WTC11 (cell line): ENCODE measurements around the gene KLHL7. TPM values are rescaled to one million over a fixed set of nuclear protein-coding genes. Genes with fewer than 3 reads are reported as not detected.

Source experiments
- ATAC-seq: fragments of 200-7000 bp; cut with Tn5 transposase; 2 replicates; pipeline ENCODE4 v1.10.0; 2021; ENCODE audit warnings: mild to moderate bottlenecking, moderate library complexity
- CTCF ChIA-PET: fragments of 300-600 bp; sonication (Branson Sonifier 250); formaldehyde crosslinking; loops from one replicate; lab custom pipeline; 2021; ENCODE audit warnings: antibody characterized with exemption; lab: Charles Lee
- POLR2A ChIA-PET: fragments of 350-600 bp; sonication (Branson Sonifier 250); formaldehyde crosslinking; loops from one replicate; lab custom pipeline; 2021; ENCODE audit warnings: antibody characterized with exemption; lab: Charles Lee
- DNase-seq: peaks from one replicate; pipeline ENCODE4 v3.0.0; 2021; ENCODE audit warnings: low spot score
- H3K27ac Mint-ChIP-seq: 2 replicates; pipeline ENCODE4 v1.8.0; 2021; ENCODE audit warnings: mixed read lengths
- H3K27me3 Mint-ChIP-seq: 2 replicates; pipeline ENCODE4 v1.8.0; 2021; ENCODE audit warnings: low read depth, mild to moderate bottlenecking, moderate library complexity, mixed read lengths
- H3K36me3 Mint-ChIP-seq: 2 replicates; pipeline ENCODE4 v1.8.0; 2021; ENCODE audit warnings: mixed read lengths
- H3K4me1 Mint-ChIP-seq: 2 replicates; pipeline ENCODE4 v1.8.0; 2022; ENCODE audit warnings: mixed read lengths
- H3K4me3 Mint-ChIP-seq: 2 replicates; pipeline ENCODE4 v1.8.0; 2021; ENCODE audit warnings: mild to moderate bottlenecking, moderate library complexity, mixed read lengths
- H3K9me3 Mint-ChIP-seq: 2 replicates; pipeline ENCODE4 v1.8.0; 2021; ENCODE audit warnings: mixed read lengths
- AR ChIP-seq: fragments of 250-450 bp; sonication (Bioruptor Pico); IDR thresholded peaks from 2 replicates; pipeline ENCODE4 v1.9.0; 2021; ENCODE audit warnings: mild to moderate bottlenecking
- ATF1 ChIP-seq: sonication (generic); formaldehyde crosslinking; IDR thresholded peaks from 2 replicates; pipeline ENCODE4 v1.8.1; 2023; ENCODE audit warnings: mild to moderate bottlenecking, moderate library complexity, missing genetic modification reagents
- NR1H2 ChIP-seq: sonication (generic); formaldehyde crosslinking; IDR thresholded peaks from 2 replicates; pipeline ENCODE4 v1.9.0; 2021; ENCODE audit warnings: mild to moderate bottlenecking, moderate library complexity, missing genetic modification reagents
- OVOL2 ChIP-seq: fragments of 250-450 bp; sonication (Bioruptor Pico); IDR thresholded peaks from 2 replicates; pipeline ENCODE4 v1.9.0; 2021; ENCODE audit warnings: mild to moderate bottlenecking, borderline replicate concordance
- RORB ChIP-seq: fragments of 250-450 bp; sonication (Bioruptor Pico); IDR thresholded peaks from 2 replicates; pipeline ENCODE4 v1.9.0; 2021; ENCODE audit warnings: mild to moderate bottlenecking
- SMAD3 ChIP-seq: sonication (generic); formaldehyde crosslinking; IDR thresholded peaks from 2 replicates; pipeline ENCODE4 v1.8.0; 2022; ENCODE audit warnings: missing genetic modification reagents, mild to moderate bottlenecking, borderline replicate concordance
- STAT6 ChIP-seq: sonication (generic); formaldehyde crosslinking; conservative IDR thresholded peaks from 2 replicates; pipeline ENCODE4 v1.8.1; 2023; ENCODE audit warnings: mild to moderate bottlenecking, low read depth, missing genetic modification reagents, moderate library complexity
- ZNF219 ChIP-seq: sonication (generic); formaldehyde crosslinking; IDR thresholded peaks from 2 replicates; pipeline ENCODE4 v1.8.0; 2023; ENCODE audit warnings: missing genetic modification reagents, mild to moderate bottlenecking, borderline replicate concordance
- ZNF416 ChIP-seq: fragments of 250-450 bp; sonication (Bioruptor Pico); IDR thresholded peaks from 2 replicates; pipeline ENCODE4 v1.9.0; 2021; ENCODE audit warnings: mild to moderate bottlenecking, inconsistent platforms
- ZNF423 ChIP-seq: fragments of 250-450 bp; sonication (Bioruptor Pico); IDR thresholded peaks from 2 replicates; pipeline ENCODE4 v2.1.2; 2022; ENCODE audit warnings: mild to moderate bottlenecking, moderate library complexity
- ZNF671 ChIP-seq: fragments of 250-450 bp; sonication (Bioruptor Pico); IDR thresholded peaks from 2 replicates; pipeline ENCODE4 v1.8.0; 2021; ENCODE audit warnings: mild to moderate bottlenecking
- total RNA-seq: library from RNA; stranded (reverse); gene quantifications from 3 replicates; pipeline ENCODE4 v1.2.3, GENCODE V29; 2021
- TF ChIP-seq, protein P1 (sequence below): sonication (generic); formaldehyde crosslinking; IDR thresholded peaks from 2 replicates; pipeline ENCODE4 v1.8.1; 2023; ENCODE audit warnings: mild to moderate bottlenecking, missing genetic modification reagents, moderate library complexity
- TF ChIP-seq, protein P2 (sequence below): sonication (generic); formaldehyde crosslinking; IDR thresholded peaks from 2 replicates; pipeline ENCODE4 v1.8.0; 2023; ENCODE audit warnings: missing genetic modification reagents
- TF ChIP-seq, protein P3 (sequence below): fragments of 200-600 bp; IDR thresholded peaks from 2 replicates; pipeline ENCODE4 v1.8.0; 2022; ENCODE audit warnings: antibody characterized with exemption

The KLHL7 gene
- total RNA-seq, 1 experiment from 2014 or later: 82.1 TPM

GRCh38 chr7:23165316-23165715 lies 59.7 kb downstream of the KLHL7 start:
- no peaks in the 10 kb centered on the region for H3K4me1 Mint-ChIP-seq
- H3K27ac Mint-ChIP-seq: no peak overlapping the region
- ATAC-seq: no peak
- no peaks in the 10 kb centered on the region; the same call in 1 of the 2 replicates for H3K36me3 Mint-ChIP-seq
- no peak for DNase-seq
- TF ChIP-seq ZNF219 (CRISPR knock-in tag): no peak
- H3K27me3 Mint-ChIP-seq: no peaks in the 10 kb centered on the region
- no peak overlapping the region for H3K4me3 Mint-ChIP-seq
- no peaks in the 10 kb centered on the region for H3K9me3 Mint-ChIP-seq
- CTCF ChIA-PET: no interaction called here
- POLR2A ChIA-PET: no interaction called here

GRCh38 chr7:23167691-23168090 lies 62.1 kb downstream of the KLHL7 start:
- POLR2A ChIA-PET: no interaction called here
- TF ChIP-seq ZNF671 (CRISPR knock-in tag) (no peak), OVOL2 (CRISPR knock-in tag) (no peak), SMAD3 (no peak), NR1H2 (CRISPR knock-in tag) (no peak), RORB (CRISPR knock-in tag) (no peak), ATF1 (no peak), AR (no peak)
- TF ChIP-seq, protein P1, sequence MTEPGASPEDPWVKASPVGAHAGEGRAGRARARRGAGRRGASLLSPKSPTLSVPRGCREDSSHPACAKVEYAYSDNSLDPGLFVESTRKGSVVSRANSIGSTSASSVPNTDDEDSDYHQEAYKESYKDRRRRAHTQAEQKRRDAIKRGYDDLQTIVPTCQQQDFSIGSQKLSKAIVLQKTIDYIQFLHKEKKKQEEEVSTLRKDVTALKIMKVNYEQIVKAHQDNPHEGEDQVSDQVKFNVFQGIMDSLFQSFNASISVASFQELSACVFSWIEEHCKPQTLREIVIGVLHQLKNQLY (CRISPR knock-in tag): no peak
- TF ChIP-seq, protein P2, sequence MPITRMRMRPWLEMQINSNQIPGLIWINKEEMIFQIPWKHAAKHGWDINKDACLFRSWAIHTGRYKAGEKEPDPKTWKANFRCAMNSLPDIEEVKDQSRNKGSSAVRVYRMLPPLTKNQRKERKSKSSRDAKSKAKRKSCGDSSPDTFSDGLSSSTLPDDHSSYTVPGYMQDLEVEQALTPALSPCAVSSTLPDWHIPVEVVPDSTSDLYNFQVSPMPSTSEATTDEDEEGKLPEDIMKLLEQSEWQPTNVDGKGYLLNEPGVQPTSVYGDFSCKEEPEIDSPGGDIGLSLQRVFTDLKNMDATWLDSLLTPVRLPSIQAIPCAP (CRISPR knock-in tag): no peak
- no peak for DNase-seq
- Mint-ChIP-seq H3K4me3 (no peak overlapping the region), H3K27me3 (no peaks in the 10 kb centered on the region; the same call in 1 of the 2 replicates), H3K4me1 (no peaks in the 10 kb centered on the region), H3K27ac (no peak overlapping the region), H3K9me3 (no peaks in the 10 kb centered on the region), H3K36me3 (peaks cover 3% of the 10 kb centered on the region)
- CTCF ChIA-PET: no interaction called here
- ATAC-seq: no peak

GRCh38 chr7:23168111-23168885 lies 62.7 kb downstream of the KLHL7 start:
- Mint-ChIP-seq H3K4me3 (no peak overlapping the region), H3K36me3 (peaks cover 3% of the 10 kb centered on the region), H3K27ac (no peak overlapping the region), H3K9me3 (no peaks in the 10 kb centered on the region), H3K4me1 (no peaks in the 10 kb centered on the region), H3K27me3 (no peaks in the 10 kb centered on the region; the same call in 1 of the 2 replicates)
- ATAC-seq (no peak), DNase-seq (no peak)
- POLR2A ChIA-PET: no interaction called here
- CTCF ChIA-PET: interaction anchor here (0.6 kb wide), 1 partner anchor 64 kb away, joined by 3 read pairs; no protein-coding TSS in a partner anchor
- no peak for TF ChIP-seq AR
- no peak for TF ChIP-seq STAT6 (CRISPR knock-in tag)
- TF ChIP-seq ZNF416 (CRISPR knock-in tag): no peak
- TF ChIP-seq, protein P3, sequence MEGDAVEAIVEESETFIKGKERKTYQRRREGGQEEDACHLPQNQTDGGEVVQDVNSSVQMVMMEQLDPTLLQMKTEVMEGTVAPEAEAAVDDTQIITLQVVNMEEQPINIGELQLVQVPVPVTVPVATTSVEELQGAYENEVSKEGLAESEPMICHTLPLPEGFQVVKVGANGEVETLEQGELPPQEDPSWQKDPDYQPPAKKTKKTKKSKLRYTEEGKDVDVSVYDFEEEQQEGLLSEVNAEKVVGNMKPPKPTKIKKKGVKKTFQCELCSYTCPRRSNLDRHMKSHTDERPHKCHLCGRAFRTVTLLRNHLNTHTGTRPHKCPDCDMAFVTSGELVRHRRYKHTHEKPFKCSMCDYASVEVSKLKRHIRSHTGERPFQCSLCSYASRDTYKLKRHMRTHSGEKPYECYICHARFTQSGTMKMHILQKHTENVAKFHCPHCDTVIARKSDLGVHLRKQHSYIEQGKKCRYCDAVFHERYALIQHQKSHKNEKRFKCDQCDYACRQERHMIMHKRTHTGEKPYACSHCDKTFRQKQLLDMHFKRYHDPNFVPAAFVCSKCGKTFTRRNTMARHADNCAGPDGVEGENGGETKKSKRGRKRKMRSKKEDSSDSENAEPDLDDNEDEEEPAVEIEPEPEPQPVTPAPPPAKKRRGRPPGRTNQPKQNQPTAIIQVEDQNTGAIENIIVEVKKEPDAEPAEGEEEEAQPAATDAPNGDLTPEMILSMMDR: no peak
- TF ChIP-seq ZNF423 (CRISPR knock-in tag): no peak
